NCI-H748 treated with DMSO at 0.1 percent for 48 hours (cell line): Measurements from ENCODE around the gene GLB1L3.

ENCODE experiments used
- DNase-seq: peaks from one replicate; lab custom pipeline; 2025; lab: John Stamatoyannopoulos, UW

The GLB1L3 gene

DNA sequence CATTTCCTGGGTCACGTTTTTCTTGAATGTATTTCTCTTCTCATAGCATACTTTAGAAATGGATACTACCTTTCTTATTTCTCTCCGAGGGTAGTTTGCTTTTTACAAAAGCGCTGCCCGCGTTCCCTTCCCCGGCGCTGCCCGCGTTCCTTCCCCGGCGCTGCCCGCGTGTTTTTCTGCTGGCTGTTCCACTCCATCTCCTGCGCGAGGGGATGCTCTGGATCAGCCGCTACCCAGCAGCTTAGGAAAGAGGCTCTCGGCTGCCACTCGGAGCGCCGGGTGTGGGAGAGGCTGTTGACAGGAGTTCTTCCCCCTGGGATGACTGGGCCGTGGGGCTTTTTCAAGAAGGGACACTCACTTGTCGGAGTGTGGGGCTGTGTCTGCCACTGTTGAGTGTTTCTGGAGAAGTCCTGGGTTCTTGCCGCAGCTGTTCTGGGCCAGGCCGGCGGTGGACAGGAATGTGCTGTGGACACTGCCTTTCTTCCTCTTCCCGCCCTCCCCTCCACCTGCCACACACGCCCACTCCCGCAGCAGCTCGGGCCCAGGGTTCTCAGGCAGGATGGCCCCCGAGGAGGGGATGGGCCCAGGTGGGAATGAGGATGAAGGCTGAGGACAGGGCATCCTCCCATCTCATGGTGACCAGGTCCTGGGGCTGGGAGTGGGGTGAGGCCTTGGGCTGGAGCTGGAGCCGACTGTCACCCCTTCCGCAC, 86.2 kb downstream of the GLB1L3 start:
- no peak for DNase-seq

DNA sequence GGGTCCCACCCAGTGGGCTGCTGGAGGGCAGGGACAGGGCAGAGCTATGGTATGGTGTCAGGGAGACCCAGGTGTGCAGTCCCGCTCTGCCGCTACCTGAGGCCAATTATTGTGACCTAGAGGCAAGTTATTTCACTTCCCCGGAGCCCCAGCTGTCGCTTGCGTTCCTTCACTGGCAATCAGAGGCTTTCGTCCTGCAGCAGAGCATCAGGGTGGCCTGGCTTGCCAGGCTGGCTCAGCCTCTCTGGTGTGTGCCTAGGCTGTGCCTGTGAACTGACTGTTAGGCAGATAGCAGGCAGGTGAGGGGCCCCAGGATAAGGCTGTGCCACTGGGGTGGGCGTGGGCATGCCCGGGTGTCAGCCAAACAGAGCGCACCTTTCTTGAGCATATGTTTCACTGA, 87.0 kb downstream of the GLB1L3 start:
- DNase-seq, result no peak

GRCh38 chr11:134363592-134363991, 87.4 kb downstream of the GLB1L3 start:
- DNase-seq, result no peak

DNA sequence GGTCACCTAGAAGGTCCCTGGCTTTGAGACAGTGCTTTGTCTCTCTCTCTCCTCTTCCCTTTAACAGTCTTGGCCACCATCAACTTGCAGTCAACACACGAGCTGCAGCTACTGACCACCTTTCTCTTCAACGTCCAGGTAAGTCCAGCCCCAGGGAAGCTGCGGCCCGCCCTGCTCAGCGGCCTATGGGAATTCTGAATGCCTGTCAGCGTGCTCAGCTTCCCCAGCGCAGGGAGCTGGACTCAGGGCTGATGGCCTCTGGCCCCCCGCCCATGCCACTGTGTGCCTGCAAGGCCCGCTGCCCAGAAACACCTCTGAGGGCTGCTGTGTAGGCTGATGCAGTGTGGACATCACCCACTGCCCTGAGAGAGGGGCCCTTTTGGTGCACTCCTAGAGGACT, 88.1 kb downstream of the GLB1L3 start:
- DNase-seq, result no peak

DNA sequence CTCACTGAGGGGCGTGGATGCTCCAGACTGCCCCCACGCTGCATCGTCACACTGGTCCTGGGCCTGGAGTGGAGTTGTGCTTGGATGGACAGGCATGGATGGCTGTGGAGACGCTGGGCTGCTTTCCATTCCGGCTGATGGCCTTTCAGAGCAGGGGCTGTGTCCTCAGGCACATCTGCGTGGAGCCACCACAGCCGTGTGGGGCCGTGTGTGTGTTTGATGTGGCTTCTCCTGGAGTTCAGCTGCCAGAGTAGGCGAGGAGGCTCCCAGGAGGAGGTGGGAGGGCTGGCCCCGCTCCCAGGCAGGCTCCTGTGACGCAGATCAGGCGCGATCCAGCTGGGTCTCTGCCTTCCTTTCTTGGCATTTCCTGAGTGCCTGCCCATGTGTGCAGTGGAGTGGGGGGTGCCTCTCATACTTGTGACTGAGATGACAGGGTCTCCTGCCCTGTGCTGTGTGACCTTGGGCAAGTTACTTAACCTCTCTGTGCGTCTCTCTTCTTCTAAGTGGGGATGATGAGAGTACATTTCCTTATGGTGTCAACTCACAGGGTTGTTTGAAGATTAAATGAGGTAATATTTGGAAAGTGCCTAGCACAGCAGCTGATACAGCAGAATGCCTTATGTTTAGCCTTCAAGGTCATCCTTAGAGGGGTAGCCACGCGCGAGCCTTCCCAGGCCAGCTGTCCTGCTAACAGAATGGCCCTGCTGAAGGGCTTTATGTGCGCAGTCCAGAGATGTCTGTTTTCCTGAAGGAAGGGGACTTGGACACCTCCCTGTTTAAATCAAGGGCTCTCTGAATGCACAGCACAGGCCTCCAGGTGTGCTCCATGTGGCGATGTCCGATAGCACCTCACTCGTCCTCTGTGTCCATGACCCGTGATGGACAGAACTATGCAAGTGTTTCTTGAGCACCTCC, 89.1 kb downstream of the GLB1L3 start:
- no peak for DNase-seq

DNA sequence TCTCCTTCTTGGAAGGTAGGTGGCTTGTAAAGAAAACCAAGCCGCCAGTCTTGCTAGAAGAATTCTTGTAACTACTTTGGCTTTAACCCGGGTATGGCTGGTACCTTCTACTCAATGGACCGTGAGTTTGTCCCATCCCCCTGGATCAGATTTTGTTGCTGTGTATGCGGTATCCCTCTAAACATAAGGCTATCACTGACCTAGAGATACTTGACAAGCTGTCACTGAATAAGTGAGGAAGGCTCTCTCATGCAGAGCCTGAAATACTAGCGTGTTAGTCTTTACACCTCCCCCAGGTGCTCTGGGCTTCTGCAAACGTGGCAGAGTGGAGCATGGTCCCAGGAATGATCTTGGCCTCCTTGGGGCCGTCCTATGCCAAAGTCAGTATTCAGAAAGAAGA, 90.1 kb downstream of the GLB1L3 start:
- DNase-seq, result no peak

GRCh38 chr11:134367781-134368180, 91.6 kb downstream of the GLB1L3 start:
- DNase-seq, result no peak
